BE2C (cell line): Measurements from ENCODE around the gene KDM5C. TPM values are rescaled to one million over a fixed set of nuclear protein-coding genes. Genes with fewer than 3 reads are reported as not detected.
A peak's percentile ranks its signal among the peaks of the same experiment; 100 is the strongest.

Experiments
- DNase-seq: peaks from one replicate; pipeline ENCODE4 v3.0.0-alpha.2; 2020
- H3K27me3 ChIP-seq: fragments of 250-450 bp; sonication (Bioruptor Pico); 2 replicates; pipeline ENCODE4 v1.5.1; 2020; ENCODE audit warnings: mild to moderate bottlenecking
- H3K36me3 ChIP-seq: fragments of 250-450 bp; sonication (Bioruptor Pico); 2 replicates; pipeline ENCODE4 v1.5.1; 2020; ENCODE audit warnings: mild to moderate bottlenecking
- H3K4me1 ChIP-seq: fragments of 250-450 bp; sonication (Bioruptor Pico); 2 replicates; pipeline ENCODE4 v1.5.1; 2020
- H3K4me3 ChIP-seq: 2 replicates; pipeline ENCODE4 v1.5.1; 2011; ENCODE audit warnings: low read depth, low read length
- H3K9me3 ChIP-seq: fragments of 250-450 bp; sonication (Bioruptor Pico); 2 replicates; pipeline ENCODE4 v1.5.1; 2020
- CTCF ChIP-seq: IDR thresholded peaks from 2 replicates; pipeline ENCODE4 v1.5.1; 2012; ENCODE audit warnings: mild to moderate bottlenecking, low read depth, low read length
- polyA plus RNA-seq: library from polyadenylated mRNA; unstranded; fragments of >200 nt; gene quantifications from one replicate; pipeline ENCODE4 v1.2.1, GENCODE V29; 2012; ENCODE audit warnings: low read depth, missing spikeins; ENCODE audit not compliant: insufficient read length, insufficient read depth

KDM5C gene
- 116 TPM for polyA plus RNA-seq

GRCh38 chrX:53224860-53225797 is at the start of gene KDM5C:
KDM5C (minus strand) TSS chrX:53225207; CDS start chrX:53224889, 318 bp downstream.
- peaks cover 3% of the 10 kb centered on the region; the same call in 1 of the 2 replicates for H3K36me3 ChIP-seq
- H3K4me1 ChIP-seq = no peaks in the 10 kb centered on the region
- DNase-seq = peak; percentile 89
- no peaks in the 10 kb centered on the region for H3K9me3 ChIP-seq
- no peak for TF ChIP-seq CTCF
- no peaks in the 10 kb centered on the region for H3K27me3 ChIP-seq
- peak within 1 kb of the TSS; percentile 88 for H3K4me3 ChIP-seq

GRCh38 chrX:53272808-53273337 is 47.9 kb upstream of the KDM5C start:
- DNase-seq = no peak
- no peaks in the 10 kb centered on the region for H3K27me3 ChIP-seq
- no peaks in the 10 kb centered on the region for H3K36me3 ChIP-seq
- no peak overlapping the region for H3K4me3 ChIP-seq
- no peaks in the 10 kb centered on the region for H3K9me3 ChIP-seq
- no peak for TF ChIP-seq CTCF
- H3K4me1 ChIP-seq = no peaks in the 10 kb centered on the region

GRCh38 chrX:53269536-53270107 is 44.6 kb upstream of the KDM5C start:
- Histone ChIP-seq H3K27me3 (no peaks in the 10 kb centered on the region), H3K9me3 (no peaks in the 10 kb centered on the region), H3K4me1 (no peaks in the 10 kb centered on the region), H3K4me3 (no peak overlapping the region), H3K36me3 (no peaks in the 10 kb centered on the region)
- no peak for DNase-seq
- TF ChIP-seq CTCF = no peak

- Histone ChIP-seq H3K36me3 (no peaks in the 10 kb centered on the region), H3K4me3 (no peak overlapping the region), H3K9me3 (no peaks in the 10 kb centered on the region), H3K4me1 (no peaks in the 10 kb centered on the region), H3K27me3 (no peaks in the 10 kb centered on the region)
- TF ChIP-seq CTCF = no peak
- DNase-seq = no peak
Measured at GRCh38 chrX:53268173-53268572, 43.2 kb upstream of the KDM5C start.

GRCh38 chrX:53266914-53267313 is 41.9 kb upstream of the KDM5C start:
- H3K4me1 ChIP-seq = no peaks in the 10 kb centered on the region
- no peak for TF ChIP-seq CTCF
- H3K27me3 ChIP-seq = no peaks in the 10 kb centered on the region
- no peaks in the 10 kb centered on the region for H3K9me3 ChIP-seq
- H3K36me3 ChIP-seq = no peaks in the 10 kb centered on the region
- DNase-seq = no peak
- no peak overlapping the region for H3K4me3 ChIP-seq
